DND-41 (cell line): ENCODE results near the gene OGG1.

Experiments used
- ATAC-seq: fragments of 200-7000 bp; cut with Tn5 transposase; 3 replicates; pipeline ENCODE4 v1.9.1; 2021; ENCODE audit warnings: low read depth; ENCODE audit not compliant: insufficient read depth
- DNase-seq: peaks from one replicate; pipeline ENCODE4 v3.0.0-alpha.2; 2020
- H2AFZ ChIP-seq: 2 replicates; pipeline ENCODE4 v1.6.0; 2012; ENCODE audit warnings: low read depth, low read length
- H3K27ac ChIP-seq: 2 replicates; pipeline ENCODE4 v1.5.1; 2012; ENCODE audit warnings: low read length, inconsistent platforms
- H3K27me3 ChIP-seq: fragments of 200-600 bp; sonication (generic); 2 replicates; pipeline ENCODE4 v1.6.0; 2012; ENCODE audit warnings: low read length, mild to moderate bottlenecking, inconsistent platforms; ENCODE audit not compliant: insufficient read depth, poor library complexity
- H3K36me3 ChIP-seq: 2 replicates; pipeline ENCODE4 v1.5.1; 2012; ENCODE audit warnings: low read length, inconsistent platforms; ENCODE audit not compliant: insufficient read depth
- H3K4me1 ChIP-seq: 2 replicates; pipeline ENCODE4 v1.5.1; 2012; ENCODE audit warnings: mild to moderate bottlenecking, low read length; ENCODE audit not compliant: insufficient read depth
- H3K4me2 ChIP-seq: 2 replicates; pipeline ENCODE4 v1.6.0; 2012; ENCODE audit warnings: mild to moderate bottlenecking, moderate library complexity, low read length, inconsistent platforms; ENCODE audit not compliant: insufficient read depth
- H3K4me3 ChIP-seq, 2 experiments: fragments of 200-600 bp in 1 of 2; shearing (Covaris generic) in 1 of 2; 2 replicates each; pipeline ENCODE4 v1.5.1; 2012 to 2016; ENCODE audit warnings: inconsistent platforms in 2 of 2, low read length in 2 of 2, mild to moderate bottlenecking in 2 of 2, low read depth in 1 of 2, moderate library complexity in 1 of 2
- H3K79me2 ChIP-seq: 2 replicates; pipeline ENCODE4 v1.6.0; 2012; ENCODE audit warnings: low read length, inconsistent platforms; ENCODE audit not compliant: insufficient read depth
- H3K9ac ChIP-seq: 2 replicates; pipeline ENCODE4 v1.6.0; 2012; ENCODE audit warnings: low read depth, mild to moderate bottlenecking, inconsistent platforms, low read length, moderate library complexity
- H3K9me3 ChIP-seq: 2 replicates; pipeline ENCODE4 v1.5.1; 2012; ENCODE audit warnings: low read length, moderate library complexity, mild to moderate bottlenecking, inconsistent platforms; ENCODE audit not compliant: insufficient read depth, severe bottlenecking
- H4K20me1 ChIP-seq: 2 replicates; pipeline ENCODE4 v1.6.0; 2012; ENCODE audit warnings: low read length; ENCODE audit not compliant: insufficient read depth
- CTCF ChIP-seq: IDR thresholded peaks from 2 replicates; pipeline ENCODE4 v1.5.1; 2012; ENCODE audit warnings: borderline replicate concordance, low read length, moderate library complexity, mild to moderate bottlenecking; ENCODE audit not compliant: poor library complexity, severe bottlenecking; ENCODE audit errors: extremely low read depth
- EZH2 ChIP-seq: IDR thresholded peaks from 3 replicates; pipeline ENCODE4 v1.6.1; 2012; ENCODE audit warnings: borderline replicate concordance, low read depth, mild to moderate bottlenecking, moderate library complexity, low read length, inconsistent platforms; ENCODE audit not compliant: severe bottlenecking

OGG1 gene

GRCh38 chr3:9791127-9791526 is 41.4 kb downstream of the OGG1 start:
- Histone ChIP-seq H3K36me3 (peaks cover 56% of the 10 kb centered on the region), H4K20me1 (peaks cover 21% of the 10 kb centered on the region), H3K79me2 (peaks cover 38% of the 10 kb centered on the region), H2AFZ (no peak overlapping the region), H3K9ac (peak overlapping the region; percentile 86; the same call in 1 of the 2 replicates), H3K4me1 (peaks cover 38% of the 10 kb centered on the region), H3K4me2 (peak overlapping the region; percentile 82), H3K4me3 (peak overlapping the region in 1 of 2 experiments; percentile 94; a peak in 1 of 4 replicates), H3K9me3 (no peaks in the 10 kb centered on the region), H3K27ac (no peak overlapping the region; the same call in 1 of the 2 replicates), H3K27me3 (no peaks in the 10 kb centered on the region)
- no peak for TF ChIP-seq CTCF
- no peak for TF ChIP-seq EZH2
- ATAC-seq (no peak), DNase-seq (no peak)

GRCh38 chr3:9791790-9792404 is 42.1 kb downstream of the OGG1 start:
- no peak for ATAC-seq
- Histone ChIP-seq H2AFZ (peak overlapping the region; percentile 88), H3K27me3 (no peaks in the 10 kb centered on the region), H3K4me1 (peaks cover 38% of the 10 kb centered on the region), H3K79me2 (peaks cover 45% of the 10 kb centered on the region), H3K36me3 (peaks cover 50% of the 10 kb centered on the region), H3K4me3 (peak overlapping the region; percentile 74 to 94), H3K27ac (peak overlapping the region; percentile 100), H3K9me3 (no peaks in the 10 kb centered on the region), H4K20me1 (peaks cover 24% of the 10 kb centered on the region), H3K9ac (peak overlapping the region; percentile 86), H3K4me2 (peak overlapping the region; percentile 82)
- no peak for TF ChIP-seq EZH2
- no peak for TF ChIP-seq CTCF
- no peak for DNase-seq

GRCh38 chr3:9792405-9793160 is 42.8 kb downstream of the OGG1 start, which contains the start of the genes ARPC4 and TADA3:
Gene ARPC4, plus strand, starts transcription at chr3:9793082. Its CDS starts 40 bp downstream, at chr3:9793122.
Gene TADA3, minus strand, starts transcription at chr3:9792473. Its CDS starts 1,007 bp downstream, at chr3:9791466.
- Histone ChIP-seq H3K4me1 (peaks cover 38% of the 10 kb centered on the region), H3K36me3 (peaks cover 51% of the 10 kb centered on the region), H2AFZ (peak within 1 kb of the TSS; percentile 88), H3K9ac (peak within 1 kb of the TSS; percentile 86), H3K27ac (peak within 1 kb of the TSS; percentile 100), H4K20me1 (peaks cover 28% of the 10 kb centered on the region), H3K27me3 (no peaks in the 10 kb centered on the region), H3K9me3 (no peaks in the 10 kb centered on the region), H3K4me3 (peak within 1 kb of the TSS; percentile 74 to 94), H3K79me2 (peaks cover 52% of the 10 kb centered on the region), H3K4me2 (peak within 1 kb of the TSS; percentile 82)
- ATAC-seq (peak; percentile 87), DNase-seq (peak; percentile 96)
- TF ChIP-seq CTCF: no peak
- TF ChIP-seq EZH2: no peak
